H1 (cell line): Measurements from ENCODE around the gene MED19. TPM values are rescaled to one million over a fixed set of nuclear protein-coding genes. Genes with fewer than 3 reads are reported as not detected.

Source experiments
- CTCF ChIA-PET: fragments of 300-600 bp; sonication (Branson Sonifier 250); formaldehyde crosslinking; loops from one replicate; lab custom pipeline; 2021; ENCODE audit not compliant: partially characterized antibody; lab: Charles Lee
- POLR2A ChIA-PET: fragments of 300-600 bp; sonication (Branson Sonifier 250); formaldehyde crosslinking; loops from one replicate; lab custom pipeline; 2021; ENCODE audit warnings: inconsistent platforms; ENCODE audit not compliant: partially characterized antibody; lab: Charles Lee
- DNase-seq, 2 experiments: peaks; one replicate each; pipeline versions ENCODE4 v3.0.0 to v3.0.0-alpha.2; 2010 to 2022; ENCODE audit warnings: low spot score in 2 of 2, low read depth in 1 of 2, mixed read lengths in 1 of 2
- FAIRE-seq: peaks from 2 replicates; lab custom pipeline; 2011; peaks lifted over from hg19 to GRCh38; lab: Jason Lieb, UNC
- H2AFZ ChIP-seq: 2 replicates; pipeline ENCODE4 v1.8.1; 2012; ENCODE audit warnings: low read length, inconsistent platforms
- H2AK5ac ChIP-seq: 2 replicates; pipeline ENCODE4 v1.6.1; 2013; ENCODE audit warnings: low read depth, low read length
- H2BK120ac ChIP-seq: replicated peaks from 2 replicates; pipeline ENCODE3; 2013; ENCODE audit warnings: low read depth, low read length, inconsistent platforms
- H2BK12ac ChIP-seq: 2 replicates; pipeline ENCODE4 v1.6.1; 2013; ENCODE audit warnings: low read depth, low read length
- H2BK15ac ChIP-seq: 2 replicates; pipeline ENCODE4 v1.6.1; 2013; ENCODE audit warnings: low read length
- H2BK20ac ChIP-seq: 2 replicates; pipeline ENCODE4 v1.6.1; 2013; ENCODE audit warnings: low read length
- H2BK5ac ChIP-seq: 2 replicates; pipeline ENCODE4 v1.6.1; 2013; ENCODE audit warnings: low read depth, low read length
- H3K14ac ChIP-seq: 2 replicates; pipeline ENCODE4 v1.6.1; 2013; ENCODE audit warnings: inconsistent platforms; ENCODE audit not compliant: insufficient read length
- H3K18ac ChIP-seq: 2 replicates; pipeline ENCODE4 v1.6.1; 2013; ENCODE audit warnings: low read length; ENCODE audit errors: extremely low read depth
- H3K23ac ChIP-seq: 2 replicates; pipeline ENCODE4 v1.6.1; 2013; ENCODE audit warnings: inconsistent platforms; ENCODE audit not compliant: insufficient read length
- H3K23me2 ChIP-seq: 2 replicates; pipeline ENCODE4 v1.6.1; 2013; ENCODE audit warnings: low read depth, low read length
- H3K27ac ChIP-seq: 2 replicates; pipeline ENCODE4 v1.6.1; 2011; ENCODE audit warnings: low read depth, low read length, inconsistent platforms
- H3K27me3 ChIP-seq, 4 experiments: replicated peaks in 1 of 4; 1 replicate in 1 of 4; 2 replicates in 3 of 4; pipeline versions ENCODE4 v1.6.1 to v1.8.1; 2011 to 2013; ENCODE audit warnings: low read length in 3 of 4, mild to moderate bottlenecking in 3 of 4, inconsistent platforms in 2 of 4, mixed read lengths in 2 of 4, moderate library complexity in 1 of 4; ENCODE audit not compliant: control insufficient read depth in 3 of 4, insufficient read depth in 3 of 4; ENCODE audit errors: extremely low read depth in 1 of 4
- H3K36me3 ChIP-seq, 4 experiments: 2 replicates each; pipeline versions ENCODE4 v1.6.1 to v1.8.1; 2011 to 2013; ENCODE audit warnings: mild to moderate bottlenecking in 4 of 4, low read length in 3 of 4, moderate library complexity in 2 of 4, control low read depth in 1 of 4, inconsistent platforms in 1 of 4; ENCODE audit not compliant: insufficient read depth in 4 of 4, control insufficient read depth in 2 of 4
- H3K4ac ChIP-seq: replicated peaks from 2 replicates; pipeline ENCODE3; 2013; ENCODE audit warnings: low read length, low read depth, mixed read lengths, inconsistent platforms; ENCODE audit not compliant: insufficient read length
- H3K4me1 ChIP-seq, 4 experiments: replicated peaks in 1 of 4; 1 replicate in 1 of 4; 2 replicates in 3 of 4; pipeline versions ENCODE4 v1.6.1 to v1.8.1; 2011 to 2013; ENCODE audit warnings: low read length in 3 of 4, inconsistent platforms in 2 of 4, mixed read lengths in 1 of 4; ENCODE audit not compliant: insufficient read depth in 4 of 4, control insufficient read depth in 3 of 4
- H3K4me2 ChIP-seq, 2 experiments: 2 replicates each; pipeline versions ENCODE4 v1.6.1 to v1.8.1; 2011 to 2013; ENCODE audit warnings: low read depth in 2 of 2, low read length in 2 of 2, control low read depth in 1 of 2, inconsistent platforms in 1 of 2, mild to moderate bottlenecking in 1 of 2; ENCODE audit not compliant: insufficient read depth in 1 of 2
- H3K4me3 ChIP-seq, 4 experiments: fragments of 200-600, 300-600 bp in 1 of 4; sonication (generic), shearing (Covaris generic), sonication (Bioruptor Twin) in 1 of 4; 2 replicates each; pipeline versions ENCODE4 v1.5.1 to v1.8.1; 2011 to 2016; ENCODE audit warnings: low read length in 4 of 4, low read depth in 3 of 4, control low read depth in 2 of 4, inconsistent platforms in 2 of 4, mild to moderate bottlenecking in 2 of 4, mixed read lengths in 1 of 4, moderate library complexity in 1 of 4; ENCODE audit not compliant: insufficient read depth in 2 of 4; ENCODE audit errors: extremely low read depth in 1 of 4
- H3K56ac ChIP-seq: replicated peaks from 2 replicates; pipeline ENCODE3; 2013; ENCODE audit warnings: low read depth, mild to moderate bottlenecking, mixed read lengths, low read length, inconsistent platforms; ENCODE audit not compliant: insufficient read length
- H3K79me1 ChIP-seq: 2 replicates; pipeline ENCODE4 v1.6.1; 2013; ENCODE audit warnings: low read depth, low read length, control low read depth
- H3K79me2 ChIP-seq, 2 experiments: 2 replicates each; pipeline versions ENCODE4 v1.6.1 to v1.8.1; 2012 to 2013; ENCODE audit warnings: low read length in 2 of 2, mild to moderate bottlenecking in 2 of 2, inconsistent platforms in 1 of 2; ENCODE audit not compliant: insufficient read depth in 2 of 2, control insufficient read depth in 1 of 2
- H3K9ac ChIP-seq, 4 experiments: replicated peaks in 1 of 4; 1 replicate in 1 of 4; 2 replicates in 3 of 4; pipeline versions ENCODE4 v1.6.1 to v1.8.1; 2011 to 2013; ENCODE audit warnings: low read depth in 3 of 4, low read length in 3 of 4, control low read depth in 2 of 4, mild to moderate bottlenecking in 2 of 4, moderate library complexity in 2 of 4, inconsistent platforms in 1 of 4; ENCODE audit errors: extremely low read depth in 1 of 4
- H3K9me3 ChIP-seq, 2 experiments: 2 replicates each; pipeline versions ENCODE4 v1.6.1 to v1.8.1; 2012 to 2013; ENCODE audit warnings: mild to moderate bottlenecking in 2 of 2, moderate library complexity in 2 of 2, control low read depth in 1 of 2, inconsistent platforms in 1 of 2, low read depth in 1 of 2, low read length in 1 of 2, mixed read lengths in 1 of 2; ENCODE audit not compliant: insufficient read depth in 2 of 2
- H4K20me1 ChIP-seq, 2 experiments: replicated peaks in 1 of 2; 2 replicates each; pipeline versions ENCODE3 to v1.8.1; 2011 to 2013; ENCODE audit warnings: inconsistent platforms in 2 of 2, low read length in 2 of 2, mild to moderate bottlenecking in 1 of 2; ENCODE audit not compliant: insufficient read depth in 2 of 2, control insufficient read depth in 1 of 2
- H4K5ac ChIP-seq: 2 replicates; pipeline ENCODE4 v1.6.1; 2013; ENCODE audit warnings: low read length, low read depth, mixed read lengths, inconsistent platforms; ENCODE audit not compliant: insufficient read length
- H4K8ac ChIP-seq: 2 replicates; pipeline ENCODE4 v1.8.0; 2013; ENCODE audit warnings: mild to moderate bottlenecking, moderate library complexity, low read length, inconsistent platforms; ENCODE audit not compliant: insufficient read depth; ENCODE audit errors: extremely low read depth
- H4K91ac ChIP-seq: replicated peaks from 2 replicates; pipeline ENCODE3; 2013; ENCODE audit warnings: low read length, mixed read lengths, inconsistent platforms; ENCODE audit not compliant: insufficient read length
- ASH2L ChIP-seq: fragments of 200-600, 300-600 bp; sonication (generic); IDR thresholded peaks from one replicate; pipeline ENCODE4 v1.7.1; 2017; ENCODE audit warnings: low read length
- CHD1 ChIP-seq: IDR thresholded peaks from 2 replicates; pipeline ENCODE4 v1.6.1; 2012; ENCODE audit warnings: low read depth, low read length, improper control_type of control experiment
- CREB1 ChIP-seq: IDR thresholded peaks from 2 replicates; pipeline ENCODE4 v1.6.1; 2012; ENCODE audit warnings: inconsistent platforms
- FOSL1 ChIP-seq: IDR thresholded peaks from 2 replicates; pipeline ENCODE4 v1.6.1; 2011; ENCODE audit warnings: mild to moderate bottlenecking, low read depth, low read length, moderate library complexity; ENCODE audit not compliant: insufficient read depth
- GABPA ChIP-seq: IDR thresholded peaks from 2 replicates; pipeline ENCODE4 v1.6.1; 2011; ENCODE audit warnings: mild to moderate bottlenecking, low read length, moderate library complexity, borderline replicate concordance; ENCODE audit not compliant: insufficient read depth
- PHF8 ChIP-seq: fragments of 200-600 bp; sonication (generic); conservative IDR thresholded peaks from 2 replicates; pipeline ENCODE4 v1.7.1; 2012; ENCODE audit warnings: low read depth, mild to moderate bottlenecking, inconsistent platforms, low read length, moderate library complexity
- RBBP5 ChIP-seq: IDR thresholded peaks from 2 replicates; pipeline ENCODE4 v1.7.1; 2012; ENCODE audit warnings: low read depth, mild to moderate bottlenecking, inconsistent platforms, low read length, moderate library complexity, borderline replicate concordance
- RXRA ChIP-seq: IDR thresholded peaks from 2 replicates; pipeline ENCODE4 v1.6.1; 2011; ENCODE audit warnings: low read depth, mild to moderate bottlenecking, low read length, moderate library complexity; ENCODE audit not compliant: insufficient read depth
- SAP30 ChIP-seq: fragments of 300-600 bp; sonication (generic); IDR thresholded peaks from 2 replicates; pipeline ENCODE4 v1.7.1; 2012; ENCODE audit warnings: low read length, moderate library complexity, mild to moderate bottlenecking, inconsistent platforms; ENCODE audit not compliant: insufficient read depth, insufficient replicate concordance
- SRF ChIP-seq: IDR thresholded peaks from 2 replicates; pipeline ENCODE4 v1.6.1; 2011; ENCODE audit warnings: mild to moderate bottlenecking, low read depth, low read length, moderate library complexity
- WGBS, 2 experiments: shearing (Covaris generic) in 1 of 2; methylation state at CpG; one replicate each; pipeline versions ENCODE4 v1.1.6 to v1.1.7; 2013 to 2015; ENCODE audit warnings: low lambda C conversion rate in 2 of 2, mixed read lengths in 2 of 2, inconsistent platforms in 1 of 2, low coverage in 1 of 2, missing lambda C conversion rate in 1 of 2; ENCODE audit not compliant: insufficient replicate concordance in 2 of 2, insufficient coverage in 1 of 2, insufficient read length in 1 of 2; ENCODE audit errors: extremely low coverage in 1 of 2, missing lambda C conversion rate in 1 of 2; 5-methylcytosine and 5-hydroxymethylcytosine counted together
- polyA plus RNA-seq, 7 experiments: library from polyadenylated mRNA; depleted of rRNA in 3 of 7; stranded (reverse) in 5 of 7; unstranded in 2 of 7; fragments of >200 nt in 5 of 7; fragments of 200-250 nt in 2 of 7; gene quantifications; 1 replicate in 5 of 7; 2 replicates in 1 of 7; 4 replicates in 1 of 7; pipeline versions ENCODE4 v1.2.1 to v1.2.3, GENCODE V29; 2011 to 2013; ENCODE audit warnings: missing spikeins in 2 of 7, mixed read lengths in 2 of 7
- total RNA-seq: library from RNA; stranded (reverse); fragmentation: NEBNext Ultra II Directional; extraction: Animal tissue kit (Norgen Biotek cat#: 25700); gene quantifications from 2 replicates; pipeline ENCODE4 v1.2.1, GENCODE V29; 2021

Gene MED19
- total and polyA plus RNA-seq, 2 of the 8 experiments (the other 6 are each of a cell fraction or from before 2014, with no cell fraction given): 19.4 to 35.4 TPM

GRCh38 chr11:57712256-57713150 lies 488 bp upstream of the MED19 start, which contains the start of gene TMX2:
Gene TMX2, plus strand, starts transcription at chr11:57712593. Its CDS starts 26 bp downstream, at chr11:57712619.
- Histone ChIP-seq H3K23ac (no peak within 1 kb of the TSS), H4K91ac (peak within 1 kb of the TSS; percentile 94), H2BK120ac (no peak within 1 kb of the TSS), H4K5ac (peak within 1 kb of the TSS; percentile 82), H2AK5ac (peak within 1 kb of the TSS; percentile 29; the same call in 1 of the 2 replicates), H3K18ac (peak within 1 kb of the TSS; percentile 82), H3K4me2 (peak within 1 kb of the TSS; percentile 60 to 75), H3K23me2 (peaks cover 9% of the 10 kb centered on the region), H2BK12ac (peak within 1 kb of the TSS; percentile 64; the same call in 1 of the 2 replicates), H3K9ac (peak within 1 kb of the TSS; percentile 83 to 97 (median 94)), H2BK20ac (no peak within 1 kb of the TSS), H4K8ac (peak within 1 kb of the TSS; percentile 98; the same call in 1 of the 2 replicates), H3K4me3 (peak within 1 kb of the TSS; percentile 91 to 100 (median 98)), H3K27me3 (no peaks in the 10 kb centered on the region), H3K79me2 (peaks cover 22 to 45% of the 10 kb centered on the region in 2 experiments), H3K27ac (peak within 1 kb of the TSS; percentile 94), H2BK5ac (peak within 1 kb of the TSS; percentile 94), H2BK15ac (0 out of 2 replicates have a peak within 1 kb of the TSS, but pooled peaks have one; percentile 13), H3K9me3 (peaks cover 0 to 3% of the 10 kb centered on the region in 2 experiments; a peak in 1 of 4 replicates), H3K36me3 (peaks cover 0 to 4% (median 0%) of the 10 kb centered on the region in 4 experiments; a peak in 2 of 8 replicates), H3K14ac (no peak within 1 kb of the TSS), H3K4ac (peak within 1 kb of the TSS; percentile 73), H3K56ac (peak within 1 kb of the TSS; percentile 73), H3K4me1 (peaks cover 0 to 4% (median 0%) of the 10 kb centered on the region in 4 experiments; a peak in 1 of 7 replicates), H2AFZ (peak within 1 kb of the TSS; percentile 51), H3K79me1 (peaks cover 2% of the 10 kb centered on the region; the same call in 1 of the 2 replicates), H4K20me1 (peaks cover 0 to 5% of the 10 kb centered on the region in 2 experiments)
- CTCF ChIA-PET: interaction anchor here (1.0 kb wide), 1 partner anchor 50 kb away, joined by 3 read pairs; no protein-coding TSS in a partner anchor
- FAIRE-seq (peak; percentile 97), DNase-seq (peak; percentile 82 to 90)
- WGBS, 2 experiments: 1% methylated on average over 53 of the region's 53 CpGs; no CpG with 5 or more reads in 1 of the 2 experiments
- POLR2A ChIA-PET: interaction anchor here (0.7 to 4.3 kb wide), 28 partner anchors 8 to 284 kb away, joined by 3 to 27 read pairs (median 3); partner anchors contain the start of genes SELENOH and SMTNL1
- TF ChIP-seq ASH2L (peak; percentile 76), PHF8 (peak; percentile 78), SAP30 (peak; percentile 81), GABPA (peak; percentile 81; the same call in 1 of the 2 replicates), RXRA (no peak), FOSL1 (no peak), CREB1 (peak; percentile 90), RBBP5 (peak; percentile 68; the same call in 1 of the 2 replicates), SRF (no peak; the same call in 1 of the 2 replicates), CHD1 (no peak)
